Transverse colon (tissue), 3 donors: ENCODE results near the gene PLEKHG4B.

Experiments
- CTCF ChIP-seq, 5 experiments: fragments of 200-600 bp in 3 of 5; fragments of 450-650 bp in 2 of 5; sonication (generic) in 3 of 5; IDR thresholded peaks; 1 replicate in 2 of 5; 2 replicates in 3 of 5; pipeline ENCODE4 v1.5.1; 2016 to 2017; ENCODE audit warnings: antibody characterized with exemption in 5 of 5, inconsistent platforms in 3 of 5, mild to moderate bottlenecking in 2 of 5, moderate library complexity in 1 of 5
- POLR2A ChIP-seq: fragments of 450-650 bp; IDR thresholded peaks from one replicate; pipeline ENCODE4 v1.6.1; 2016; ENCODE audit warnings: antibody characterized with exemption, mild to moderate bottlenecking, moderate library complexity

GRCh38 chr5:110270-110888 is 18.4 kb downstream of the PLEKHG4B start:
- no peak for TF ChIP-seq CTCF (IDR thresholded peaks at IDR 0.05)
- no peak for TF ChIP-seq POLR2A
